WTC11 (cell line): Measurements from ENCODE around the gene PLCE1. TPM values are rescaled to one million over a fixed set of nuclear protein-coding genes. Genes with fewer than 3 reads are reported as not detected.

Source experiments
- ATAC-seq: fragments of 200-7000 bp; cut with Tn5 transposase; 2 replicates; pipeline ENCODE4 v1.10.0; 2021; ENCODE audit warnings: mild to moderate bottlenecking, moderate library complexity
- CTCF ChIA-PET: fragments of 300-600 bp; sonication (Branson Sonifier 250); formaldehyde crosslinking; loops from one replicate; lab custom pipeline; 2021; ENCODE audit warnings: antibody characterized with exemption; lab: Charles Lee
- POLR2A ChIA-PET: fragments of 350-600 bp; sonication (Branson Sonifier 250); formaldehyde crosslinking; loops from one replicate; lab custom pipeline; 2021; ENCODE audit warnings: antibody characterized with exemption; lab: Charles Lee
- DNase-seq: peaks from one replicate; pipeline ENCODE4 v3.0.0; 2021; ENCODE audit warnings: low spot score
- H3K27ac Mint-ChIP-seq: 2 replicates; pipeline ENCODE4 v1.8.0; 2021; ENCODE audit warnings: mixed read lengths
- H3K27me3 Mint-ChIP-seq: 2 replicates; pipeline ENCODE4 v1.8.0; 2021; ENCODE audit warnings: low read depth, mild to moderate bottlenecking, moderate library complexity, mixed read lengths
- H3K36me3 Mint-ChIP-seq: 2 replicates; pipeline ENCODE4 v1.8.0; 2021; ENCODE audit warnings: mixed read lengths
- H3K4me1 Mint-ChIP-seq: 2 replicates; pipeline ENCODE4 v1.8.0; 2022; ENCODE audit warnings: mixed read lengths
- H3K4me3 Mint-ChIP-seq: 2 replicates; pipeline ENCODE4 v1.8.0; 2021; ENCODE audit warnings: mild to moderate bottlenecking, moderate library complexity, mixed read lengths
- H3K9me3 Mint-ChIP-seq: 2 replicates; pipeline ENCODE4 v1.8.0; 2021; ENCODE audit warnings: mixed read lengths
- ATF1 ChIP-seq: sonication (generic); formaldehyde crosslinking; IDR thresholded peaks from 2 replicates; pipeline ENCODE4 v1.8.1; 2023; ENCODE audit warnings: mild to moderate bottlenecking, moderate library complexity, missing genetic modification reagents
- FOXJ3 ChIP-seq: sonication (generic); formaldehyde crosslinking; IDR thresholded peaks from 2 replicates; pipeline ENCODE4 v1.9.0; 2021; ENCODE audit warnings: missing genetic modification reagents, mild to moderate bottlenecking, borderline replicate concordance
- FOXK1 ChIP-seq: sonication (generic); formaldehyde crosslinking; IDR thresholded peaks from 2 replicates; pipeline ENCODE4 v1.8.0; 2022; ENCODE audit warnings: mild to moderate bottlenecking, moderate library complexity, missing genetic modification reagents
- FOXP1 ChIP-seq: sonication (generic); formaldehyde crosslinking; IDR thresholded peaks from 2 replicates; pipeline ENCODE4 v1.8.0; 2022; ENCODE audit warnings: missing genetic modification reagents, mild to moderate bottlenecking, moderate library complexity, borderline replicate concordance
- NFATC4 ChIP-seq: fragments of 250-450 bp; sonication (Bioruptor Pico); IDR thresholded peaks from 2 replicates; pipeline ENCODE4 v1.9.0; 2021; ENCODE audit warnings: mild to moderate bottlenecking
- NFE2L1 ChIP-seq: sonication (generic); formaldehyde crosslinking; IDR thresholded peaks from 2 replicates; pipeline ENCODE4 v1.8.1; 2023; ENCODE audit warnings: missing genetic modification reagents
- NR1H2 ChIP-seq: sonication (generic); formaldehyde crosslinking; IDR thresholded peaks from 2 replicates; pipeline ENCODE4 v1.9.0; 2021; ENCODE audit warnings: mild to moderate bottlenecking, moderate library complexity, missing genetic modification reagents
- SP1 ChIP-seq: sonication (generic); formaldehyde crosslinking; conservative IDR thresholded peaks from 2 replicates; pipeline ENCODE4 v1.8.1; 2022; ENCODE audit warnings: missing genetic modification reagents
- TEAD1 ChIP-seq: sonication (generic); formaldehyde crosslinking; IDR thresholded peaks from 2 replicates; pipeline ENCODE4 v1.8.0; 2022; ENCODE audit warnings: mild to moderate bottlenecking, missing genetic modification reagents
- ZNF317 ChIP-seq: sonication (generic); formaldehyde crosslinking; IDR thresholded peaks from 2 replicates; pipeline ENCODE4 v1.8.1; 2023; ENCODE audit warnings: low read depth, mild to moderate bottlenecking, moderate library complexity, missing genetic modification reagents, borderline replicate concordance
- total RNA-seq: library from RNA; stranded (reverse); gene quantifications from 3 replicates; pipeline ENCODE4 v1.2.3, GENCODE V29; 2021
- TF ChIP-seq, protein P1 (sequence below): sonication (generic); formaldehyde crosslinking; IDR thresholded peaks from 2 replicates; pipeline ENCODE4 v1.8.1; 2023; ENCODE audit warnings: mild to moderate bottlenecking, missing genetic modification reagents
- TF ChIP-seq, protein P2 (sequence below): sonication (generic); formaldehyde crosslinking; IDR thresholded peaks from 2 replicates; pipeline ENCODE4 v1.8.0; 2022; ENCODE audit warnings: mild to moderate bottlenecking, missing genetic modification reagents
- TF ChIP-seq, protein P3 (sequence below): sonication (generic); formaldehyde crosslinking; conservative IDR thresholded peaks from 2 replicates; pipeline ENCODE4 v1.8.1; 2023; ENCODE audit warnings: mild to moderate bottlenecking, low read depth, missing genetic modification reagents, moderate library complexity
- TF ChIP-seq, protein P4 (sequence below): fragments of 250-450 bp; sonication (Bioruptor Pico); IDR thresholded peaks from 2 replicates; pipeline ENCODE4 v1.9.0; 2021; ENCODE audit warnings: moderate library complexity, mild to moderate bottlenecking, inconsistent platforms, borderline replicate concordance
- TF ChIP-seq, protein P5 (sequence below): fragments of 250-450 bp; sonication (Bioruptor Pico); conservative IDR thresholded peaks from 2 replicates; pipeline ENCODE4 v1.9.0; 2021; ENCODE audit warnings: mild to moderate bottlenecking
- TF ChIP-seq, protein P6 (sequence below): sonication (generic); formaldehyde crosslinking; IDR thresholded peaks from 2 replicates; pipeline ENCODE4 v1.8.0; 2023; ENCODE audit warnings: mild to moderate bottlenecking, missing genetic modification reagents
- TF ChIP-seq, protein P7 (sequence below): fragments of 250-450 bp; sonication (Bioruptor Pico); IDR thresholded peaks from 2 replicates; pipeline ENCODE4 v2.1.2; 2022; ENCODE audit warnings: mild to moderate bottlenecking, moderate library complexity

The PLCE1 gene
- total RNA-seq, 1 experiment from 2014 or later = 0.11 TPM

DNA sequence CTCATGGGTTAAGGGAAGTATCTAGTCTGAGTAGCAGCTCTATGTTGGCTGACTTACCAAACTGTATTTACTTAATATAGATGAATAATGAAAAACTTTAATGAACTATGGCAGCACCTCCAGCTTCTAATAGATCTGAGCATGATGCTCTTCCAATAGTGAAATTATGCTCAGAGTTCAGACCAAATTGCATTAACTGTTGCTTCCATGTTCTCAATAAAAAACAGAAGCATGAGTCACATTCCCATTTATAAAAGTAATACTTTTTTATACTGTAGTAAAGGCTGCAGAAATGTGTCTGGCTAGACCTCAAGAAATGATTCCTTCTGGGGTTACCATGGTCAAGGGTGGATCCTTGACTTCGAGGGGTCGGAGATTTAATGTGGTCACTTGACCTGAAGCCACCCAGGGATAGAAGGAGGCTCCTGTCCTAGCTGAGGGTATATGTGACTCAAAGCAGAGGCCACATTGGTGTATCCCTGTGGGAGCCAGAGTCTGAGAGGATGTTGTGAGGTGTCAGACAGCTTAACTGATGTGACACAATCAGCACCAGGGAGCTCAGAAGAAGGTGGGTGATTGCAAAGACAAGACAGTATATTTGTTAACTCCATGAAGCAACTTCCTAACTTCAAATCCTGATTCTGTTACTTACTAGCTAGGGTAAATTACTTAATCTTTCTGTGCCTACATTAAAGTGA is 19.8 kb upstream of the PLCE1 start:
- CTCF ChIA-PET = interaction anchor here (1.4 kb wide), 1 partner anchor 58 kb away, joined by 3 read pairs; no protein-coding TSS in a partner anchor
- no peaks in the 10 kb centered on the region for H3K4me1 Mint-ChIP-seq
- peaks cover 4% of the 10 kb centered on the region for H3K27me3 Mint-ChIP-seq
- no peak overlapping the region for H3K27ac Mint-ChIP-seq
- TF ChIP-seq FOXK1 (CRISPR knock-in tag) (no peak), NFE2L1 (CRISPR knock-in tag) (no peak), FOXJ3 (CRISPR knock-in tag) (no peak), SP1 (CRISPR knock-in tag) (no peak), FOXP1 (no peak), NFATC4 (CRISPR knock-in tag) (no peak), ZNF317 (CRISPR knock-in tag) (no peak), TEAD1 (CRISPR knock-in tag) (no peak), ATF1 (CRISPR knock-in tag) (no peak), NR1H2 (CRISPR knock-in tag) (no peak)
- TF ChIP-seq, protein P1, sequence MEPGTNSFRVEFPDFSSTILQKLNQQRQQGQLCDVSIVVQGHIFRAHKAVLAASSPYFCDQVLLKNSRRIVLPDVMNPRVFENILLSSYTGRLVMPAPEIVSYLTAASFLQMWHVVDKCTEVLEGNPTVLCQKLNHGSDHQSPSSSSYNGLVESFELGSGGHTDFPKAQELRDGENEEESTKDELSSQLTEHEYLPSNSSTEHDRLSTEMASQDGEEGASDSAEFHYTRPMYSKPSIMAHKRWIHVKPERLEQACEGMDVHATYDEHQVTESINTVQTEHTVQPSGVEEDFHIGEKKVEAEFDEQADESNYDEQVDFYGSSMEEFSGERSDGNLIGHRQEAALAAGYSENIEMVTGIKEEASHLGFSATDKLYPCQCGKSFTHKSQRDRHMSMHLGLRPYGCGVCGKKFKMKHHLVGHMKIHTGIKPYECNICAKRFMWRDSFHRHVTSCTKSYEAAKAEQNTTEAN (CRISPR knock-in tag) = no peak
- TF ChIP-seq, protein P2, sequence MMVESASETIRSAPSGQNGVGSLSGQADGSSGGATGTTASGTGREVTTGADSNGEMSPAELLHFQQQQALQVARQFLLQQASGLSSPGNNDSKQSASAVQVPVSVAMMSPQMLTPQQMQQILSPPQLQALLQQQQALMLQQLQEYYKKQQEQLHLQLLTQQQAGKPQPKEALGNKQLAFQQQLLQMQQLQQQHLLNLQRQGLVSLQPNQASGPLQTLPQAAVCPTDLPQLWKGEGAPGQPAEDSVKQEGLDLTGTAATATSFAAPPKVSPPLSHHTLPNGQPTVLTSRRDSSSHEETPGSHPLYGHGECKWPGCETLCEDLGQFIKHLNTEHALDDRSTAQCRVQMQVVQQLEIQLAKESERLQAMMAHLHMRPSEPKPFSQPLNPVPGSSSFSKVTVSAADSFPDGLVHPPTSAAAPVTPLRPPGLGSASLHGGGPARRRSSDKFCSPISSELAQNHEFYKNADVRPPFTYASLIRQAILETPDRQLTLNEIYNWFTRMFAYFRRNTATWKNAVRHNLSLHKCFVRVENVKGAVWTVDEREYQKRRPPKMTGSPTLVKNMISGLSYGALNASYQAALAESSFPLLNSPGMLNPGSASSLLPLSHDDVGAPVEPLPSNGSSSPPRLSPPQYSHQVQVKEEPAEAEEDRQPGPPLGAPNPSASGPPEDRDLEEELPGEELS (CRISPR knock-in tag) = no peak
- TF ChIP-seq, protein P3, sequence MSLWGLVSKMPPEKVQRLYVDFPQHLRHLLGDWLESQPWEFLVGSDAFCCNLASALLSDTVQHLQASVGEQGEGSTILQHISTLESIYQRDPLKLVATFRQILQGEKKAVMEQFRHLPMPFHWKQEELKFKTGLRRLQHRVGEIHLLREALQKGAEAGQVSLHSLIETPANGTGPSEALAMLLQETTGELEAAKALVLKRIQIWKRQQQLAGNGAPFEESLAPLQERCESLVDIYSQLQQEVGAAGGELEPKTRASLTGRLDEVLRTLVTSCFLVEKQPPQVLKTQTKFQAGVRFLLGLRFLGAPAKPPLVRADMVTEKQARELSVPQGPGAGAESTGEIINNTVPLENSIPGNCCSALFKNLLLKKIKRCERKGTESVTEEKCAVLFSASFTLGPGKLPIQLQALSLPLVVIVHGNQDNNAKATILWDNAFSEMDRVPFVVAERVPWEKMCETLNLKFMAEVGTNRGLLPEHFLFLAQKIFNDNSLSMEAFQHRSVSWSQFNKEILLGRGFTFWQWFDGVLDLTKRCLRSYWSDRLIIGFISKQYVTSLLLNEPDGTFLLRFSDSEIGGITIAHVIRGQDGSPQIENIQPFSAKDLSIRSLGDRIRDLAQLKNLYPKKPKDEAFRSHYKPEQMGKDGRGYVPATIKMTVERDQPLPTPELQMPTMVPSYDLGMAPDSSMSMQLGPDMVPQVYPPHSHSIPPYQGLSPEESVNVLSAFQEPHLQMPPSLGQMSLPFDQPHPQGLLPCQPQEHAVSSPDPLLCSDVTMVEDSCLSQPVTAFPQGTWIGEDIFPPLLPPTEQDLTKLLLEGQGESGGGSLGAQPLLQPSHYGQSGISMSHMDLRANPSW (CRISPR knock-in tag) = no peak
- TF ChIP-seq, protein P4, sequence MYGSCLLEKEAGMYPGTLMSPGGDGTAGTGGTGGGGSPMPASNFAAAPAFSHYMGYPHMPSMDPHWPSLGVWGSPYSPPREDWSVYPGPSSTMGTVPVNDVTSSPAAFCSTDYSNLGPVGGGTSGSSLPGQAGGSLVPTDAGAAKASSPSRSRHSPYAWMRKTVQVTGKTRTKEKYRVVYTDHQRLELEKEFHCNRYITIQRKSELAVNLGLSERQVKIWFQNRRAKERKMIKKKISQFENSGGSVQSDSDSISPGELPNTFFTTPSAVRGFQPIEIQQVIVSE = no peak
- TF ChIP-seq, protein P5, sequence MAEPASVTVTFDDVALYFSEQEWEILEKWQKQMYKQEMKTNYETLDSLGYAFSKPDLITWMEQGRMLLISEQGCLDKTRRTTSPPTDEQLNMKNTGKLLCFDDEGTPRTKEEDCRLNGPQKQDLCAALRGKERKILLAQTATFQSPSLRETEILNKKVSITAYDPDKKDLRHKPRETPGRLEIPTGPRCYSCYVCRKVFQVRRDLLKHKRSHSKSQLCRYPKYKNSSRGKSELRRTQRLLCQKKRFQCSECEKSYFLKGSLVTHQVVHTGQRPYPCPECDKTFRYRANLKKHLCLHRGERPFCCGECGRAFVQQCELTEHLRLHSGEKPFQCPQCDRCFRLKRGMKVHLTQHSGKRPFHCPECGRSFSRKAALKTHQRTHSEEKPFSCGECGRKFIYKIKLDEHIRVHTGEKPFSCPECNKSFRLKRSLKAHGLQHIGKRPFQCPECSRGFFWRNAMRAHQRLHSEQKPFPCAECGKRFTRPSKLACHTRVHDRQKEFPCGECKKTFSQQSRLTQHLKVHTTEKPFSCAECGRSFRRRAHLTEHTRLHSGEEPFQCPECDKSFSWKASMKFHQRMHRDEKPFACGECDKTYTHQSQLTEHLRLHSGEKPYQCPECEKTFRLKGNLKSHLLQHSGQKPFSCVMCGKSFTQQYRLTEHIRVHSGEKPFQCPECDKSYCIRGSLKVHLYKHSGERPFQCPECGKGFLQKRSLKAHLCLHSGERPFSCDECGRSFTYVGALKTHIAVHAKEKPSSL (CRISPR knock-in tag) = no peak
- TF ChIP-seq, protein P6, sequence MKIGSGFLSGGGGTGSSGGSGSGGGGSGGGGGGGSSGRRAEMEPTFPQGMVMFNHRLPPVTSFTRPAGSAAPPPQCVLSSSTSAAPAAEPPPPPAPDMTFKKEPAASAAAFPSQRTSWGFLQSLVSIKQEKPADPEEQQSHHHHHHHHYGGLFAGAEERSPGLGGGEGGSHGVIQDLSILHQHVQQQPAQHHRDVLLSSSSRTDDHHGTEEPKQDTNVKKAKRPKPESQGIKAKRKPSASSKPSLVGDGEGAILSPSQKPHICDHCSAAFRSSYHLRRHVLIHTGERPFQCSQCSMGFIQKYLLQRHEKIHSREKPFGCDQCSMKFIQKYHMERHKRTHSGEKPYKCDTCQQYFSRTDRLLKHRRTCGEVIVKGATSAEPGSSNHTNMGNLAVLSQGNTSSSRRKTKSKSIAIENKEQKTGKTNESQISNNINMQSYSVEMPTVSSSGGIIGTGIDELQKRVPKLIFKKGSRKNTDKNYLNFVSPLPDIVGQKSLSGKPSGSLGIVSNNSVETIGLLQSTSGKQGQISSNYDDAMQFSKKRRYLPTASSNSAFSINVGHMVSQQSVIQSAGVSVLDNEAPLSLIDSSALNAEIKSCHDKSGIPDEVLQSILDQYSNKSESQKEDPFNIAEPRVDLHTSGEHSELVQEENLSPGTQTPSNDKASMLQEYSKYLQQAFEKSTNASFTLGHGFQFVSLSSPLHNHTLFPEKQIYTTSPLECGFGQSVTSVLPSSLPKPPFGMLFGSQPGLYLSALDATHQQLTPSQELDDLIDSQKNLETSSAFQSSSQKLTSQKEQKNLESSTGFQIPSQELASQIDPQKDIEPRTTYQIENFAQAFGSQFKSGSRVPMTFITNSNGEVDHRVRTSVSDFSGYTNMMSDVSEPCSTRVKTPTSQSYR (CRISPR knock-in tag) = no peak
- TF ChIP-seq, protein P7, sequence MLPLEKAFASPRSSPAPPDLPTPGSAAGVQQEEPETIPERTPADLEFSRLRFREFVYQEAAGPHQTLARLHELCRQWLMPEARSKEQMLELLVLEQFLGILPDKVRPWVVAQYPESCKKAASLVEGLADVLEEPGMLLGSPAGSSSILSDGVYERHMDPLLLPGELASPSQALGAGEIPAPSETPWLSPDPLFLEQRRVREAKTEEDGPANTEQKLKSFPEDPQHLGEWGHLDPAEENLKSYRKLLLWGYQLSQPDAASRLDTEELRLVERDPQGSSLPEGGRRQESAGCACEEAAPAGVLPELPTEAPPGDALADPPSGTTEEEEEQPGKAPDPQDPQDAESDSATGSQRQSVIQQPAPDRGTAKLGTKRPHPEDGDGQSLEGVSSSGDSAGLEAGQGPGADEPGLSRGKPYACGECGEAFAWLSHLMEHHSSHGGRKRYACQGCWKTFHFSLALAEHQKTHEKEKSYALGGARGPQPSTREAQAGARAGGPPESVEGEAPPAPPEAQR (CRISPR knock-in tag) = no peak
- POLR2A ChIA-PET = no interaction called here
- H3K4me3 Mint-ChIP-seq = no peak overlapping the region
- H3K36me3 Mint-ChIP-seq = peaks cover 3% of the 10 kb centered on the region; the same call in 1 of the 2 replicates
- DNase-seq = no peak
- ATAC-seq = no peak
- H3K9me3 Mint-ChIP-seq = peaks cover 4% of the 10 kb centered on the region; the same call in 1 of the 2 replicates
